Brain microvascular endothelial cell (primary cell): Measurements from ENCODE around the gene FOXRED1.
A peak's percentile ranks its signal among the peaks of the same experiment; 100 is the strongest.

Experiments used
- DNase-seq: peaks from one replicate; pipeline ENCODE4 v3.0.0-alpha.2; 2020
- H3K27ac ChIP-seq: fragments of 250-450 bp; sonication (Bioruptor Pico); 2 replicates; pipeline ENCODE4 v1.5.1; 2020; ENCODE audit warnings: mild to moderate bottlenecking, moderate library complexity
- H3K27me3 ChIP-seq: fragments of 250-450 bp; sonication (Bioruptor Pico); replicated peaks from 2 replicates; pipeline ENCODE4 v1.5.1; 2020; ENCODE audit warnings: mild to moderate bottlenecking
- H3K36me3 ChIP-seq: fragments of 250-450 bp; sonication (Bioruptor Pico); replicated peaks from 2 replicates; pipeline ENCODE4 v1.5.1; 2020; ENCODE audit warnings: mild to moderate bottlenecking
- H3K4me3 ChIP-seq: 2 replicates; pipeline ENCODE4 v1.5.1; 2011; ENCODE audit warnings: low read depth, mild to moderate bottlenecking, control low read depth, low read length, moderate library complexity
- CTCF ChIP-seq: IDR thresholded peaks from 2 replicates; pipeline ENCODE4 v1.5.1; 2011; ENCODE audit warnings: low read depth, mild to moderate bottlenecking, moderate library complexity, low read length, control low read depth, inconsistent platforms; ENCODE audit errors: missing control alignments
- in situ Hi-C: cut with HindIII; loops from 2 replicates; pipeline ENCODE4 v1.10.0; 2017; ENCODE audit warnings: low sequenced_read_pairs, low pct_ligation_motif_present

FOXRED1 gene

DNA sequence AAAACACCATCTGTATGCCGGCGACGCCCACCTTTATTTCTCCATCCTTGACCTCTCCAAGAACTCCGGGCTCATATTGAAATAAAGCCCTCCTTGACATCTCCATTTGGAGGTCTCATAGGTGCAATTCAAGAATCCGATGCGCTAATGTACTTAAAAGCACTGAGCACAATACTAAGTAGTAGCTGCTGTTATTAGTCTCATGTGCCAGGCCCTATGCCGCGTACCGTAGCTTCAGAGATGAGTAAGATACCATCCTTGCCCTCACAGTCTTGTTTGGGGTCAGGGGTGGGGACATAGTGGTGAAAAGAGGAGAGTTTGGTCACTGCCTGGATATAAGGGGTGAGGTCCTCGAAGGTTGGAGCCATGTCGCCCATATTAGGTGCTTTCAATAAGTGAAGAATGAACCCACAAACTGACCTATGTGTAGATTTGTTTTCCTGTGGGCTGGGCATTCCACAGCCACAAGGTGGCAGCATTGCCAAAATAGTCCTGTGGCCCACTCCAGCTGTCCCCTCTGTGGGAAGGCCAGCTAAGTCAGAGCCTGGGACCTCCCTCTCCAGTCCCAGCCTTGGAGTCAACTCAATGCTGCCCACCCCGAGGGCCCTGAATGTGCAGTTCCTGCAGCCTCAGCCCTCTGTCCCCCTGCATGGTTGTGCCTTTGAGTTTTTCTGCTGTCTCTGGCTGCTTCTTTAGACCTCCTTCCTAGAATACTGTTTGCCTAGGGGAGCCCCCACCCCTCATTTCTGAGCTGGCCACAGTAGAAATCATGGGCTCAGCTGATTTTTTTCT lies 41.4 kb downstream of the FOXRED1 start:
- TF ChIP-seq CTCF, result peak; percentile 91
- no peak overlapping the region for H3K4me3 ChIP-seq

GRCh38 chr11:126310992-126311310 lies 42.0 kb downstream of the FOXRED1 start:
- TF ChIP-seq CTCF, result no peak
- in situ Hi-C loops, result no loop called here
- Histone ChIP-seq H3K27me3 (no peaks in the 10 kb centered on the region), H3K36me3 (no peaks in the 10 kb centered on the region), H3K27ac (no peak overlapping the region), H3K4me3 (no peak overlapping the region)
- DNase-seq, result no peak

More for the DNA sequence above, 41.4 kb downstream of the FOXRED1 start:
- Histone ChIP-seq H3K27ac (no peak overlapping the region), H3K36me3 (no peaks in the 10 kb centered on the region), H3K27me3 (no peaks in the 10 kb centered on the region)
- in situ Hi-C loops, result no loop called here
- peak; percentile 66 for DNase-seq

DNA sequence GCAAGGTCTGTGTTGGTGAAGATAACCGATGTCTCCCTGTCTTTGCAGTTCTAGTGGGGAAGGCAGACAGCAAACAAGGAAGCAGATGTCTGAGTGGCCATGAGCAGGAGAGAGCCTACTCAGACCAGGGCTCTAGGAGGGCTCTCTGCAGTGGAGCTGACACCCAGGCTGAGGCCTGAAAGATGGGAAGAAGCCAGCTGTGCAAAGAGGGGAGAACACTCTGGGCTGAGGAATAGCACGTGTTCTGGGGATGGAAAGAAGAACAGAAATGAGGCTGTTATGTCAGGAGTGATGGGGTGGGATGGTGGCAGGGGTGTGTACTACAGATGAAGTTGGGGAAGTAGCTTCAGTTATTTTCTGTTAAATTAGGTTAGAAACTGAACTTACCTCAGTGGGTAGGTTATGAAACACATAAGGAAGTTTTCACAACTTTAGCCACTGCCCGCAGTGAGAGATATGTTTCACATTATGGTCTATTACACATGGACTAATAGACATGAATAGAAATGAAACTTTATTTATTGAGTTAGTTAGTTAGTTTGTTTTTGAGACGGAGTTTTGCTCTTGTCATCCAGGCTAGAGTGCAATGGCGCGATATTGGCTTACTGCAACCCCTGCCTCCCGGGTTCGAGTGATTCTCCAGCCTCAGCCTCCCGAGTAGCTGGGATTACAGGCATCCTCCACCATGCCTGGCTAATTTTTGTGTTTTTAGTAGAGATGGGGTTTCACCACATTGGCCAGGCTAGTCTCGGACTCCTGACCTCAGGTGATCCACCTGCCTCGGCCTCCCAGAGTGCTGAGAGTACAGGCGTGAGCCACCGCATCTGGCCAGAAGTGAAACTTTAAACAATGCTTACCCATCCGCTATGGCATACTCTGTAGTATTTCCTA lies 42.7 kb downstream of the FOXRED1 start:
- Histone ChIP-seq H3K27me3 (no peaks in the 10 kb centered on the region), H3K27ac (no peak overlapping the region), H3K4me3 (no peak overlapping the region), H3K36me3 (no peaks in the 10 kb centered on the region)
- no peak for DNase-seq
- in situ Hi-C loops, result no loop called here
- no peak for TF ChIP-seq CTCF

GRCh38 chr11:126312961-126313360 lies 44.0 kb downstream of the FOXRED1 start:
- no peak for TF ChIP-seq CTCF
- in situ Hi-C loops, result no loop called here
- DNase-seq, result no peak
- Histone ChIP-seq H3K36me3 (no peaks in the 10 kb centered on the region), H3K27ac (no peak overlapping the region), H3K4me3 (no peak overlapping the region), H3K27me3 (no peaks in the 10 kb centered on the region)

GRCh38 chr11:126313826-126314225 lies 44.9 kb downstream of the FOXRED1 start:
- no peak for DNase-seq
- Histone ChIP-seq H3K27me3 (no peaks in the 10 kb centered on the region), H3K36me3 (no peaks in the 10 kb centered on the region), H3K4me3 (no peak overlapping the region), H3K27ac (no peak overlapping the region)
- TF ChIP-seq CTCF, result no peak
- in situ Hi-C loops, result no loop called here

GRCh38 chr11:126317432-126317755 lies 48.4 kb downstream of the FOXRED1 start:
- H3K4me3 ChIP-seq, result no peak overlapping the region
- no peaks in the 10 kb centered on the region for H3K27me3 ChIP-seq
- DNase-seq, result no peak
- H3K36me3 ChIP-seq, result no peaks in the 10 kb centered on the region
- peak overlapping the region; percentile 61 for H3K27ac ChIP-seq
- no peak for TF ChIP-seq CTCF
- in situ Hi-C loops, result no loop called here
